ENCODE measurements around the gene KIF18B.

KIF18B gene

GRCh38 chr17:44981221-44981968, 33.8 kb upstream of the KIF18B start:
- no peaks in the 10 kb centered on the region for H3K36me3 ChIP-seq (ENCODE audit: control insufficient read depth in 5 of 5, insufficient read depth in 5 of 5, low read length in 5 of 5)
- no peak overlapping the region for H3K9ac ChIP-seq (ENCODE audit: low read length in 5 of 5)
- H3K27me3 ChIP-seq (ENCODE audit: control insufficient read depth in 5 of 5, insufficient read depth in 4 of 5, low read length in 5 of 5) = peaks cover 19 to 52% (median 46%) of the 10 kb centered on the region in 5 donors
- H3K4me1 ChIP-seq (ENCODE audit: control insufficient read depth in 5 of 5, insufficient read depth in 5 of 5, low read length in 5 of 5) = no peaks in the 10 kb centered on the region
- no peak overlapping the region for H3K4me3 ChIP-seq (ENCODE audit: low read depth in 1 of 5, low read length in 5 of 5)
- H3K27ac ChIP-seq (ENCODE audit: low read depth, low read length) = no peak overlapping the region
- no peaks in the 10 kb centered on the region for H3K9me3 ChIP-seq (ENCODE audit: control insufficient read depth in 5 of 5, low read length in 5 of 5)

- H3K9ac ChIP-seq (ENCODE audit: low read length in 5 of 5) = no peak overlapping the region
- peaks cover 13 to 54% (median 44%) of the 10 kb centered on the region in 5 donors for H3K27me3 ChIP-seq (ENCODE audit: control insufficient read depth in 5 of 5, insufficient read depth in 4 of 5, low read length in 5 of 5)
- no peaks in the 10 kb centered on the region for H3K9me3 ChIP-seq (ENCODE audit: control insufficient read depth in 5 of 5, low read length in 5 of 5)
- H3K4me1 ChIP-seq (ENCODE audit: control insufficient read depth in 5 of 5, insufficient read depth in 5 of 5, low read length in 5 of 5) = no peaks in the 10 kb centered on the region
- no peak overlapping the region for H3K27ac ChIP-seq (ENCODE audit: low read depth, low read length)
- no peak overlapping the region for H3K4me3 ChIP-seq (ENCODE audit: low read depth in 1 of 5, low read length in 5 of 5)
- no peaks in the 10 kb centered on the region for H3K36me3 ChIP-seq (ENCODE audit: control insufficient read depth in 5 of 5, insufficient read depth in 5 of 5, low read length in 5 of 5)
Observed at GRCh38 chr17:44979426-44979995, 31.9 kb upstream of the KIF18B start.

GRCh38 chr17:44978807-44979206, 31.2 kb upstream of the KIF18B start:
- no peaks in the 10 kb centered on the region for H3K9me3 ChIP-seq (ENCODE audit: control insufficient read depth in 5 of 5, low read length in 5 of 5)
- no peak overlapping the region for H3K9ac ChIP-seq (ENCODE audit: low read length in 5 of 5)
- H3K36me3 ChIP-seq (ENCODE audit: control insufficient read depth in 5 of 5, insufficient read depth in 5 of 5, low read length in 5 of 5) = no peaks in the 10 kb centered on the region
- no peak overlapping the region for H3K4me3 ChIP-seq (ENCODE audit: low read depth in 1 of 5, low read length in 5 of 5)
- H3K4me1 ChIP-seq (ENCODE audit: control insufficient read depth in 5 of 5, insufficient read depth in 5 of 5, low read length in 5 of 5) = no peaks in the 10 kb centered on the region
- H3K27me3 ChIP-seq (ENCODE audit: control insufficient read depth in 5 of 5, insufficient read depth in 4 of 5, low read length in 5 of 5) = peaks cover 13 to 54% (median 44%) of the 10 kb centered on the region in 5 donors
- no peak overlapping the region for H3K27ac ChIP-seq (ENCODE audit: low read depth, low read length)

- Histone ChIP-seq H3K27ac (ENCODE audit: low read depth, low read length) (no peak overlapping the region), H3K27me3 (ENCODE audit: control insufficient read depth in 5 of 5, insufficient read depth in 4 of 5, low read length in 5 of 5) (peaks cover 13 to 54% (median 44%) of the 10 kb centered on the region in 5 donors), H3K4me1 (ENCODE audit: control insufficient read depth in 5 of 5, insufficient read depth in 5 of 5, low read length in 5 of 5) (no peaks in the 10 kb centered on the region), H3K9ac (ENCODE audit: low read length in 5 of 5) (no peak overlapping the region), H3K9me3 (ENCODE audit: control insufficient read depth in 5 of 5, low read length in 5 of 5) (no peaks in the 10 kb centered on the region), H3K36me3 (ENCODE audit: control insufficient read depth in 5 of 5, insufficient read depth in 5 of 5, low read length in 5 of 5) (no peaks in the 10 kb centered on the region), H3K4me3 (ENCODE audit: low read depth in 1 of 5, low read length in 5 of 5) (no peak overlapping the region)
Observed at GRCh38 chr17:44977814-44978550, 30.4 kb upstream of the KIF18B start.

GRCh38 chr17:44977065-44977464, 29.5 kb upstream of the KIF18B start:
- Histone ChIP-seq H3K9me3 (ENCODE audit: control insufficient read depth in 5 of 5, low read length in 5 of 5) (no peaks in the 10 kb centered on the region), H3K27me3 (ENCODE audit: control insufficient read depth in 5 of 5, insufficient read depth in 4 of 5, low read length in 5 of 5) (peaks cover 13 to 54% (median 46%) of the 10 kb centered on the region in 5 donors), H3K36me3 (ENCODE audit: control insufficient read depth in 5 of 5, insufficient read depth in 5 of 5, low read length in 5 of 5) (no peaks in the 10 kb centered on the region), H3K4me1 (ENCODE audit: control insufficient read depth in 5 of 5, insufficient read depth in 5 of 5, low read length in 5 of 5) (no peaks in the 10 kb centered on the region), H3K27ac (ENCODE audit: low read depth, low read length) (no peak overlapping the region), H3K4me3 (ENCODE audit: low read depth in 1 of 5, low read length in 5 of 5) (no peak overlapping the region), H3K9ac (ENCODE audit: low read length in 5 of 5) (no peak overlapping the region)

GRCh38 chr17:44976206-44976605, 28.6 kb upstream of the KIF18B start:
- H3K4me1 ChIP-seq (ENCODE audit: control insufficient read depth in 5 of 5, insufficient read depth in 5 of 5, low read length in 5 of 5) = no peaks in the 10 kb centered on the region
- no peak overlapping the region for H3K9ac ChIP-seq (ENCODE audit: low read length in 5 of 5)
- no peak overlapping the region for H3K27ac ChIP-seq (ENCODE audit: low read depth, low read length)
- H3K4me3 ChIP-seq (ENCODE audit: low read depth in 1 of 5, low read length in 5 of 5) = no peak overlapping the region
- H3K27me3 ChIP-seq (ENCODE audit: control insufficient read depth in 5 of 5, insufficient read depth in 4 of 5, low read length in 5 of 5) = peaks cover 13 to 55% (median 43%) of the 10 kb centered on the region in 5 donors
- no peaks in the 10 kb centered on the region for H3K36me3 ChIP-seq (ENCODE audit: control insufficient read depth in 5 of 5, insufficient read depth in 5 of 5, low read length in 5 of 5)
- no peaks in the 10 kb centered on the region for H3K9me3 ChIP-seq (ENCODE audit: control insufficient read depth in 5 of 5, low read length in 5 of 5)

GRCh38 chr17:44972953-44973352, 25.4 kb upstream of the KIF18B start:
- H3K4me1 ChIP-seq (ENCODE audit: control insufficient read depth in 5 of 5, insufficient read depth in 5 of 5, low read length in 5 of 5) = peaks cover 0 to 19% (median 17%) of the 10 kb centered on the region in 5 donors
- H3K27me3 ChIP-seq (ENCODE audit: control insufficient read depth in 5 of 5, insufficient read depth in 4 of 5, low read length in 5 of 5) = peaks cover 16 to 53% (median 31%) of the 10 kb centered on the region in 5 donors
- no peaks in the 10 kb centered on the region for H3K36me3 ChIP-seq (ENCODE audit: control insufficient read depth in 5 of 5, insufficient read depth in 5 of 5, low read length in 5 of 5)
- no peak overlapping the region for H3K4me3 ChIP-seq (ENCODE audit: low read depth in 1 of 5, low read length in 5 of 5)
- H3K27ac ChIP-seq (ENCODE audit: low read depth, low read length) = no peak overlapping the region
- H3K9me3 ChIP-seq (ENCODE audit: control insufficient read depth in 5 of 5, low read length in 5 of 5) = no peaks in the 10 kb centered on the region
- no peak overlapping the region for H3K9ac ChIP-seq (ENCODE audit: low read length in 5 of 5)

- Histone ChIP-seq H3K9me3 (ENCODE audit: control insufficient read depth in 5 of 5, low read length in 5 of 5) (no peaks in the 10 kb centered on the region), H3K4me3 (ENCODE audit: low read depth in 1 of 5, low read length in 5 of 5) (no peak overlapping the region), H3K4me1 (ENCODE audit: control insufficient read depth in 5 of 5, insufficient read depth in 5 of 5, low read length in 5 of 5) (peaks cover 0 to 27% (median 23%) of the 10 kb centered on the region in 5 donors), H3K36me3 (ENCODE audit: control insufficient read depth in 5 of 5, insufficient read depth in 5 of 5, low read length in 5 of 5) (no peaks in the 10 kb centered on the region), H3K27ac (ENCODE audit: low read depth, low read length) (no peak overlapping the region), H3K9ac (ENCODE audit: low read length in 5 of 5) (no peak overlapping the region), H3K27me3 (ENCODE audit: control insufficient read depth in 5 of 5, insufficient read depth in 4 of 5, low read length in 5 of 5) (peaks cover 14 to 50% (median 30%) of the 10 kb centered on the region in 5 donors)
Observed at GRCh38 chr17:44971776-44972483, 24.4 kb upstream of the KIF18B start.

- H3K4me3 ChIP-seq (ENCODE audit: low read depth in 1 of 5, low read length in 5 of 5) = peak overlapping the region in 4 of 5 donors; percentile 11 to 55 (median 42)
- no peaks in the 10 kb centered on the region for H3K9me3 ChIP-seq (ENCODE audit: control insufficient read depth in 5 of 5, low read length in 5 of 5)
- peaks cover 25 to 54% (median 33%) of the 10 kb centered on the region in 5 donors for H3K27me3 ChIP-seq (ENCODE audit: control insufficient read depth in 5 of 5, insufficient read depth in 4 of 5, low read length in 5 of 5)
- H3K9ac ChIP-seq (ENCODE audit: low read length in 5 of 5) = no peak overlapping the region
- H3K27ac ChIP-seq (ENCODE audit: low read depth, low read length) = no peak overlapping the region
- H3K36me3 ChIP-seq (ENCODE audit: control insufficient read depth in 5 of 5, insufficient read depth in 5 of 5, low read length in 5 of 5) = no peaks in the 10 kb centered on the region
- H3K4me1 ChIP-seq (ENCODE audit: control insufficient read depth in 5 of 5, insufficient read depth in 5 of 5, low read length in 5 of 5) = peaks cover 0 to 33% (median 24%) of the 10 kb centered on the region in 5 donors
Observed at GRCh38 chr17:44970136-44970741, 22.7 kb upstream of the KIF18B start.

All from subcutaneous abdominal adipose tissue (tissue), 5 donors.